IPS-NIHi7 (cell line): ENCODE data around the gene GRIN2A.
"Not testable (repeated sequence)": the region's sequence is repeated elsewhere in the genome, so short reads cannot be mapped to it uniquely, and the experiment has no call there.

ENCODE experiments used
- DNase-seq: peaks from one replicate; pipeline ENCODE4 v3.0.0; 2012; ENCODE audit warnings: mixed read lengths; ENCODE audit errors: extremely low spot score

The GRIN2A gene

GRCh38 chr16:9913604-9914326 lies 268.5 kb downstream of the GRIN2A start:
- DNase-seq, result no peak

GRCh38 chr16:9911989-9912388 lies 270.2 kb downstream of the GRIN2A start:
- DNase-seq, result no peak

DNA sequence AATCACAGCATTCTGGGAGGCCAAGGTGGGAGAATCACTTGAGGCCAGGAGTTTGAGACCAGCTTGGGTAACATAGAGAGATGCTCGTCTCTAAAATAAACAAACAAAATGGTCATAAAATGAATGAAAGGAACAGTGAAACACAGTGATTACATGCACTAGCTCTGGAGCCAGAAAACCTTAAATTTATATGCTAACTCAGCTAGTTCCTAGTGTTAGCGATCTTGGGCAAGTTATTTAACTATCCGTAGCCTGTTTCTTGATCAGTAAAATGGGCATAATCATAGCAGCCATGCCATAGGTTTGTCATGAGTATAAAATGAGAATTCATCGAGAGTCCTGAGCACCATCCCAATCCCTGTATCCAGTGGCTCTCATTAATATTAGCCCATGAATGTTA lies 271.0 kb downstream of the GRIN2A start:
- DNase-seq, result no peak

DNA sequence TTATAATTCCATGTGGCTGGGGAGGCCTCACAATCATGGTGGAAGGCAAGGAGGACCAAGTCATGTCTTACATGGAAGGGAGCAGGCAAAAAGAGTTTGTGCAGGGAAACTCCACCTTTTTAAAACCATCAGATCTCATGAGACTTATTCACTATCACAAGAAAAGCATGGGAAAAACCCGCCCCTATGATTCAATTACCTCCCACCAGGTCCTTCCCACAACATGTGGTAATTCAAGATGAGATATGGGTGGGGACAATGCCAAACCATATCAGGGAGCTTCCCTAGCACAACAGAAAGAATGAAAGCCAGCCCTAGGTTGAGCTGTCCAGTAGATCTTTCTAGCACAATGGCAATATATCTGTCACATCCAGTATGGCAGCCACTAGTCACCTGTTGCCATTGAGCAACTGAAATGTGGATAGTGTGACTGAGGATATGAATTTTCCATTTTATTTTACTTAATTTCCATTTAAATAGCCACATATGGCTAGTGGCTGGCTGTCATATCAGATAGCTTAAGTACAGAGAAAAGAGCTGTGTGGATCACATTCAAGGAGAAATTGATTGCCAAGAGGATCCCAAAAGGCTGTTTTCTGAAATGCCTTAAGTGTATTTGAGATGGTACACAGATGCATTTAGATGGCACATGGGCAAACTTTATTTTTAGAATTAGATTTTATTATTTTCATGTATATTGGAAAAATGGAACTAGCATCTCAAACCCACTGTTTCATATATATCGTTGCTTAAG lies 273.0 kb downstream of the GRIN2A start:
- DNase-seq, result no peak

DNA sequence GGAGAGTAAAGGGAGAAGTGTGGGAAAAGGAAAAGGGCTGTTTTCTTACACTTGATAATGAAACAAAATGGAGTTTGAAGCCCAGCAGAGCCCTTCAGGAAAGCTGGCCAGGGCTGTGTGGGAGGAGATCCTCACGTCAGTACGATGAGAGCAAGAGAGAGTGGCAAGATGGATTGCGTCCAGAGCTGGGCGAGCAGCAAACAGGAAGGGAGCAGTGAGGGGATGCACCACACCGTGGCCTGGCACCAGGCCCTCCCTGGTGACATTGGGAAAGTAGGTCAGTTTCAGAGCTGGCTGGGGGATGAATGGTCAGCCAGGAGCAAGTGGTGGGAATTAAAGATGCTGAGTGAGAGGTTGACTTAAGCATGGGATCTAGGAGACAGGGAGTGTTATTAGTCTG lies 273.6 kb downstream of the GRIN2A start:
- no peak for DNase-seq

- DNase-seq, result no peak
These were observed 274.5 kb downstream of the GRIN2A start for GRCh38 chr16:9907752-9908151.

DNA sequence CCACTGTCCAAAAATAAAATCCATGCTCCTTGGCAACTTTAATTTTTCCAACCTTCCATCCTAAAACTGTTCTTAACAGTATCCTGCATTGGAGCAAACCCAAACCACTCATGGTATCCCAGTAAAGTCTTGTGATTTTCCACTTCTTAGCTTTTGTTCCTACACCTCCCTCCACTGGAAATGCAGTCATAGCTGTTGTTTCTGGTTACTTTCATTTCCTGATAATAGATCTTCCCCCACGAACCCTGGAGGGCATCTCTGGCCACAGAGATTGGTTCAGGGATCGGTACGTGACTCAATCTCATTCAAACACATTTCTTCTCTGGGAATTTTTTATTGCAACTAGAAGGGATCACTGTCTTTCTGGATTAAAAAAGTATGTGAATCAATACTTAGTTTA lies 276.0 kb downstream of the GRIN2A start:
- DNase-seq, result no peak

DNA sequence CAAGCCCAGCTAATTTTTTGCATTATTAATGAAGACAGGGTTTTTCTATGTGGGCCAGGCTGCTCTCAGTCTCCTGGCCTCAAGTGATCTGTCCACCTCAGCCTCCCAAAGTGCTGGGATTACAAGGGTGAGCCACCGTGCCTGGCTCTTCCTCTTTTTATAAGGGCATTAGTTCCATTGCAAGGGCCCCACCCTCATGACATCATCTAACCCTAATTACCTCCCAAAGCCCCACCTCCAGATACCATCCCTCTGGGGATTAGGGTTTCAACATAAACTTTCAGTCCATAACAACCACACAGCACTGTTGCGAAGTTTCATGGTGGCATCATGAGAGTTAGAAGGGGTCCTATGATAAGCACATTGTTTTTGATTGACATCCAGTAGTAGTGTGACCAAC lies 277.7 kb downstream of the GRIN2A start:
- no peak for DNase-seq

GRCh38 chr16:9900576-9900975 lies 281.7 kb downstream of the GRIN2A start:
- DNase-seq, result no peak

DNA sequence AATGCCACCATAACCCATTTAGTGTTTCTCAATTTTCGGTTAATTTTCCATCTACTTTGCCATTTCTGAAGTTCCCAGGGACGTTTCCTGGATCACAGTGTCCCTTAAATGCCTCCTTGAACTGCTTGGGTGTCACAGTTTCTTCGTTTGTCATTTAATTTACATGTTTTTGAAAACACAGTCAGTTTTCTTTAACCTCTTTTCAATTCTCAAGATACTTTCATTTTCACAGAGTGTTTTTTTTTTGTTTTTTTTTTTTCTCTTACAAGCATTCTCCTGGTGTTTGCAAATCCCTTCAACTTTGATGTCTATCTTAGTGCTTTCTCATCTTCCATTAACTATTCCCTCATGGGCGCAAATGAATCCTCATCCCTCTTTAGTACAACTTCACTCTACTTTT lies 283.7 kb downstream of the GRIN2A start:
- no peak for DNase-seq

DNA sequence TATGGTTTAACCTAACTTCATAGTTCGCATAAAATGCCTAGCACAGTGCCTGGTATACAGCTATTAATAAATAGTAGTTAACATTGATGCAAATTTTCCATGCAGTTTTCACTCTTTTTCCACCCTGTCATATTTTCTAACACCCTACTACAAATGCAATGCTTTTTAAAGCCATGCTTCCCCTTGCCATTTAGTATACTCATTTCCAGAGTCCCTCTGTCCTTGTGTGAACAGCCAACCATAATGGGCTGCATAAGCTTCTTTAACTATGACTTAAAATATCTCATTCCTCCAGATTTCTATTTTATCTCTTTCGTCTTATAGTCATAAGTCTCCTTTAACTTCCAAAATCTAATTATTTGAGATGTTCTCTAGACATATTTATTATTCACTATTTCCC lies 284.1 kb downstream of the GRIN2A start:
- no peak for DNase-seq

- no peak for DNase-seq
These were observed 286.4 kb downstream of the GRIN2A start for GRCh38 chr16:9895817-9896216.

GRCh38 chr16:9885876-9886275 lies 296.4 kb downstream of the GRIN2A start:
- no peak for DNase-seq

DNA sequence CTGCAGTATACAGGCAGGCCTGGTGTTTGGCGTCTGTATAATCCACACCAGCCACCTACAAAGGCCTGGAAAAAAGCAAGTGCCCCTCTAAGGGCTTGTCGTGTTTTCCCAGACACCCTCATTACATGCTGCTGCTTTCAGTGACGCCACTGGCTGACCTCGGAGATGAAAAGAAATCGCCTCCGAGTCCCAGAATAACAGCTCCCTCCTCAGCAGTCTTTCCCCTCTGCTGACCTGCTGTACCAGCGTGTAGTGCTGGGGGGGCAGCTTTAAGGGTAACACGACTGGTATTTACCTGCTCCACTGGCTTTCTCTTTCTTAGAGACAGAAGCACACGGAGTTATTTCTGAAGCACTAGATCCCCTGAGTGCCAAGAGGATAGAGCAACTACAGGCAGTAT lies 296.8 kb downstream of the GRIN2A start:
- peak; percentile 24 for DNase-seq

DNA sequence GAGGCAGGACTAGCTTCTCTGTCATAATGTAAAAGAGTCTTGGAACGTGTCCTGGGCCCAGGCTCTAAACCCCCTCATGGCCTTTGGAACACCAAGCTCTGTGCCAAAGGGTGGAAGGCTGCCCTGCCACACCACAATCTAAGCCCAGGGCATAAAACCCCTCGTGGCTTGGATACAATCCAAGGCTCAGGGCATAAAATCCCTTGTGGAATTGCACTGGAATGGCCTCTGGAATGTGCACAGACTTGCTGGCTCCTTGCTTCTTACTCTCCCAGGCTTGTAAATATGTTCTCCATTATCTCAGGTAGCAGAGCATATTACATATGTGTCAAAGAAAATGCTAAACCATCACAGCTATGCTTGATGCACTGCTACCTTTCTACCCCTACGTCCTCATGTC lies 306.2 kb downstream of the GRIN2A start:
- not testable (repeated sequence) for DNase-seq

- DNase-seq, result no peak
These were observed 308.0 kb downstream of the GRIN2A start for GRCh38 chr16:9874219-9874618.

DNA sequence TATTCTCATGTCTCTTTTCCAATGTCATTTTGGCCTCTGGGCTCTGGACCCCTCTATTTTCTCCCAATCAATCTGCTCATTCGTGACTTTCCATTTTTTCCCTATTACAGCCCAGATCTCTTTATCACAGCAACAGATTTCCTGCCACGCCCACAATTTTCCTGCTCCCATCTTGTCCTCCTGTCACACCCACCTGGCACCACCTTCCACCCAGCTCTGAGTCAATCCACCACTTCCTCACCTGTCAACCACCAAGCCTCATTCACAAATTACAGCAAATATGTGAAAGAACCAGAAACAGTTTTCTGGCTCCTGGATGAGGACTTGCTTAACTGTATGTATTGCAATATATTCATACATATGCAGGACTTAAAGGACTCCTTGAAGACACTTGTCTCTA lies 311.3 kb downstream of the GRIN2A start:
- no peak for DNase-seq

- DNase-seq, result no peak
These were observed 312.5 kb downstream of the GRIN2A start for GRCh38 chr16:9869776-9870175.

DNA sequence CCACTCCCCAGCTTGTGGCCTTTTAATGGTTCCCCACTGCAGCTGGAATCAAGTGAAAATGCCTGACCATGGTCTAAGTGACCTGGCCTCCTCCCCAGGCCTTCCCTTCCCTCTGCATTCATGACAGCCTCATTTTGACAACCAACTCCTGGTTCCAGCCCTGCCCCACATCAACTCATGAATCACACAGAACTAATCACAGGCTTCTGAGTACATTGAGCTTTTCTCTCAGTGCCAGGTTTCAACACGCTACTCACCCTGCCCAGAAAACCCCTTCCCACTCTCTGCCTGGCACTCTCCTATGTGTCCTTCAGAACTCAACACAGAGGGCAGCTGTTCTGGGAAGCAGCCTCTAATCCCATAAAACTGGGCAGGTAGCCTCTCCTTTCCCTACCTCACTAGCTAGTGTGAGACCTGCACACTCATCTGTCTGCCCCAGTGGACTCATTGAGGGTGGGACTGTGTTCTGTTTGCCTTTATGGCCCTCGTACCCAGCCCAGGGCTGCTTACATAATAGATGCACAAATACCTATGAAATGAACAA lies 313.6 kb downstream of the GRIN2A start:
- DNase-seq, result no peak

DNA sequence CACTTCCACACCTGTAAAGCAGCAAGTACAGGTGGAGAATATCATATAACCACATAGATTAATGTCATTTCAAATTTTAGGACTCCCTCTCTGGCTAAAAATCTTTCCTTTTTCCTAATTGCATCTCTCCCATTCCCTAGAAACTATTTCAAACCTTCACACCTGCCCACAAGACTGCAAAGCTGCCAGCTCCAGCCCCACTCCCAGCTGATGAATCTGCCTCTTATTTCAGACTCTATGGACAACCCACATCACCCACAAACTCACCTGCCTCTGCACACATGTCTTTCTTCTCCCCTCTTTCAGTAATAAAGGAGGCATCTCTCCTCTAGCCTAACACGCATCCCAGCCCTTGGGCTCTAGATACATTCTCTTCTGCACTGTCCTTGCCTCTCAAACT lies 315.1 kb downstream of the GRIN2A start:
- no peak for DNase-seq

- no peak for DNase-seq
These were observed 317.8 kb downstream of the GRIN2A start for GRCh38 chr16:9864461-9864860.

GRCh38 chr16:9862327-9862726 lies 319.9 kb downstream of the GRIN2A start:
- no peak for DNase-seq

- DNase-seq, result no peak
These were observed 321.4 kb downstream of the GRIN2A start for GRCh38 chr16:9860876-9861275.
